Amygdala (tissue), 56 donors: Measurements from ENCODE around the gene TPRG1.

Experiments used
- DNase-seq, 56 donors: peaks; one replicate each; lab custom pipeline; 2025; lab: John Stamatoyannopoulos, UW

TPRG1 gene

DNA sequence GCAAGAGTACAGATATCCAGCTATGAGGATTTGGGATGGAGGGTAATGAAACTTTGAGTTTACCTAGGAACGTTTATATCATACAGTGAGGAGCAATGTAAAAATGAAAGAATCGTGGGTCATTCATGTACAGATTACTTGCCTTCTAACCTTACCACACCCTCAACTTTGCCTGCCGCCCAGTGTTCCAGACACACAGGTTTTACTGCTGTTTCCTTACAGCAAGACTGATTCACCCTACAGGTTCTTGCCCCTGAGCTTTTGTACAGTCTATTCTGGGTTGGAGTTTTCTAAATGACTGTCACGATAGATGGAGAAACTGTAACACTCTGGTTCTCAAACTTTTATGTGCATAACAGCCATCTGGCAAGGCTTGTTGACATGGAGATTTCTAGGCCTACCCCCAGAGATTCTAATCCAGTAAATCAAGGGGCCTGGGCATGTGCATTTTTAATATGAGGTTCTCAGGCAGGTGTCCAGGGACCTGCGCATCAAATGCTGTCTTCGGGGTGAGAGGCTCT, 6.6 kb upstream of the TPRG1 start:
- DNase-seq: no peak

DNA sequence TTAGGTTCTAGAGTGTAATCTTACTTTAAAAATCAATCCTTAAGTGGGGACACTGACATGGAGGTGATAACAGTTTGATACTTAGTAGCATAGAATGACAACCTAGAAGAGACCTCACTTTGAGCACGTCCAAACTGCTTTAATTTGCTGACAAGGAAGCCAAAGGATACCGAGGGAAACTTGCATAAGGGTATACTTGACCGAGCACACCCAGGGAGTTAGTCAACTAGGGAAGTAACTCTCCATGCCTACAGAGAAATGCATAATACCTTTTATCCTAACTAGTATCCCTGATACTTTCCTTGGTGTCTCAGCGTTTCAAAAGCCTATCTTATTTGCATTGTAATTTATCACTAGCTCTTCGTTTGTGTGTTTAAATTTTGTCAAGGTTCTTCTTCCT, 5.5 kb upstream of the TPRG1 start:
- no peak for DNase-seq

DNA sequence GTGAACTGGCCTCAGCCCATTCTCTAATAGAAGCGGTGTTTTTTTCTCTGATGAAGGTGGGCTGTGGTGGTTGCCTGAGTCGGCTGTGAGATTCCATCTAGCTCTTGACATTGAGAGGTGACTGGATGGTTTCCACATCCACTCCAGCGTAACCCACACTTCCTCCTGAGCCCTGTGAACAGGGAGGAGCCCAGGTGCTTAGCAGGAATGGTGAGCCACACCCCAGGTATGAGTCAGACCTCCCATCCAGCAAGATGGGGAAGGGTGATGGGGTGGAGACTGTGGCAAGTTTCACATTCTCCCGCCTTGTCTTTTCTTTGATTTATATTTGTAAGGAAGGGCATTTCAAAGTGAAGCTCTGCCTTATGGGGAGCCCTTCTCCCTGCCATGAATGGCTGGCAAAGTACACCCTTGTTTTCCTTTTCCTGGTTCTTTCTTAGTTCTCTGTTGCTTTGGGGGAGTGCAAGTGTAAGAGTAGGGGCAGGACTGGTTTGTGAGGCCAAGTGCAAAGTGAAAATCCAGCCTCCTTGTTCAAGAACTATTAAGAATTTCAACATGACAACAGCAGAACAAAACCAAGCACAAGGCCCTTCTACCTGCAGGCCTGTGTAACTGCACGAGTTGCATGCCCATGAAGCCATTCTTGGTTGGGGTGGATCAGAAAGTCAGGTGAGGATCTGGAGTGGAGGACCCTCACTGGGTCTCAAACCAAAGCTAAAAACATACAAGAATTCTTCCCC, 4.6 kb upstream of the TPRG1 start:
- no peak for DNase-seq

DNA sequence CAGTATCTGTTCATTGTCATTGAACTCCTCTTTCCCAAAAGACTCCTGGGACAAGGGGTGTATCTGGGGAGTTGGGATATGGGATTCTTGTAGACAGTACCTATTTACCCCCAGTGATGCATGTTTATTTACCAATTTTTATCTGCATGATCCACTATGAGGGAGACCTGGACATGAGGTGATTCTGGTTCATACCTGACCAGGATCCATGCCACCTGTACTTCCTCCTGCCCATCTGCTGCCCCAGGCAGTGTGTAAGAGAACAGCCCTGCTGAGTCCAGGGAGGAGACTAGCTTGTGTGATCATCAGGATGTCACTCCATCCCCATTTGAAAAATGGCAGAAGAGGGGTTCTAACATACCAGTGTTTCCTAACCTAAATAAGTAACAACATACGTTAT, 3.1 kb upstream of the TPRG1 start:
- no peak for DNase-seq

DNA sequence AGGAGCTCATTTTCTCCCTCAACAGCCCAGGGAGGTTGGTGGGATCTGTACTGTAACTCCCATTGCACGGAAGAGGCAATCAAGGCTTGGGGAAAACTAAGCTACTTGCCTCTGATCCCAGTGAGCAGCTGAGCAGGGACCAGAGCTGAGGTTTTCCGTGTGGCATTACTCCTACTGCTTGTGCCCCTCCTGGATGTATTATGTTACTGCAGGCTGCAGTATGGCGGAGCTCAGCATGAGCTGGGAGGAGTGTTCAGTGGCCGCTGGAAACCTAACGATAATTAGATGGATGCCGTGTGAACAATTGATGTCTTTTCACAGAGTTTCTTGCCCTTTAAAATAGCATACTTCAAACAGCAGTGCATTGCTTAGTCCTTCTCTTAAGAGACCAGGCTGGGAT, 2.0 kb upstream of the TPRG1 start:
- no peak for DNase-seq

DNA sequence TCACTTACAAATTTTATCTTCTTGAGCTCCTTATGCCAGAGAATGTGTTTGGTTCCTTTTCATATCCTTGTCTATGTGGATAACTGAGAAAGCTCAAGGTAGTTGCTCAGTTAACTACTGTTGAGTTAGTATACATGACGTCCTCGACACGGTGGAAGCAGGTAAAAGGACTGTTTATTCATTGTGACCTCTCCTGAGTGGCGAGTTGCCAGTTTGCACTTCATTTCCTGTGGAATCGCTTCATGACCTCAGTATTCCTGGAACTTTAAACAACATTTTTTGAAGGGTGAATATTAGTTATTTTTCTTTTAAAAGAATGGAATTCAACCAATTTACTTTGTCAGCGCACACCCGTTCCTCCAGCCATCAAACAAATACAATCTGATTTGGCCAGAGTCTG, 1.2 kb upstream of the TPRG1 start:
- no peak for DNase-seq

DNA sequence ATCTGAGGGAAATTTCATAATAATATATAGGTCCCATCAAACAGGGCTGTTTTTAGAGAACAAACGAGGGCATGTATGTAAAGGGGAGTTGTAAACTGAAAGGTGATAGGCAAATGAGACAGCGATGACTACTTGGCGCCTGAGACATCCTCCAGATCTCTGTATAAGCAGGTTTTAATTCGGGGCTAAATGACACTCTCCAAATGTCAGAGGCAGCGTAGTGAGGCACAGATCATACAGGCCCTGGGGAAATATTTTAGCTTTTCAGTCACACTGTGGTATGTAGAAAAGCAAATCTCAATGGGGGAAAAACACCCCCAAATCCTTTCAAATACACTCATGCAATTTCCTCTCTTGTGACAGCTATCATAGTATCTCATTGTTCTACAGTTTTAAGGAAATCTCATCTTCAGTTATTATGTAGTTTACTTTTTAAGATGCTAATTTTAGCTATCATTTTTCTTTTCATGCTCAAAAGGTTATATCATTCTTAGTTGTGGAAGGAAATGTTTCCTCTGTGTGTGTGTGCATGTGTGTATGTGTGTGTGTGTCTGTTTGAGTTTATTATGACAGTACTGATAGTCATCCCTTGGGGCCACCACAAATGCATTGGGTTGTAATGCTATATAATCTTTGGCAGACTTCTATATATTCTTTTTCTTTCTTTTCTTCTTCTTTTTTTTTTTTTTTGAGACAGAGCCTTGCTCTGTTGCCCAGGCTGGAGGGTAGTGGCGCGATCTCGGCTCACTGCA, 1.1 kb downstream of the TPRG1 start:
- no peak for DNase-seq

DNA sequence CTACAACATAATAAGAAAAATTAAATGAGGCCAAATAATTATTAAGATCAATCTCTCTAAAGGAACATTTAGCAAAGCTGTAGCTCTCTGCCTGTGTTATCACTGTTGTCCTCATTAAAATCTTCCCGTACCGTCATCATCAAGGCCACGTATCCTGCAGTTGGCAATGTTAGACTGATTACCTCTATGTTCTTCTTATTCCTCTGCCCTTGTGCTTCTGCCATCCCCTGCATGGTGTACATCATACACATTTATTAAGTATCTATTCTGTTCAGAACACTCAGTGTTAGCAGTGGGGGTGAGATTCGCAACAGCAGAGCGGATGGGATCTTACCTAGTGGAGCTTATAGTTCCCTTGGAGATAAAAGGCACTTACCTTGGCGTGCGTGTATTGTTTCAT, 12.8 kb downstream of the TPRG1 start:
- DNase-seq: no peak

DNA sequence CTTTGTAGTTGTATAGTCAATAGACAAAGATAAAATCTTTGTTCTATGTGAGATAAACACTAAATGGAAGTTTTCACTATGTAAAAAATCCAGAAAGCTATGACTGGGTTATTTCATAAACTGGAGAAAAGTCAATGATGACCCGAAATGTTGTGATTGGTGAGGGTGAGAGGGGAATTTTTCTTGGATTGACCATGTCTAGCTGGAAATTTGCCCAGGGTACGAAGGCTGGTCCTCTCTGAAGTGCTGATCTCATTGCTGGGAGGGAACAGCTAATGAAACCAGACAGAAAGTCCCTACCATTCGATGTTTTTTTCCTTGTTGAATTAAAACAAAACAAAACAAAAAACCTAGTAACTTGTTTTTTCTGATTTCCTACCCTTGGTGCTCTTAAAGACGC, 14.3 kb downstream of the TPRG1 start:
- no peak for DNase-seq

DNA sequence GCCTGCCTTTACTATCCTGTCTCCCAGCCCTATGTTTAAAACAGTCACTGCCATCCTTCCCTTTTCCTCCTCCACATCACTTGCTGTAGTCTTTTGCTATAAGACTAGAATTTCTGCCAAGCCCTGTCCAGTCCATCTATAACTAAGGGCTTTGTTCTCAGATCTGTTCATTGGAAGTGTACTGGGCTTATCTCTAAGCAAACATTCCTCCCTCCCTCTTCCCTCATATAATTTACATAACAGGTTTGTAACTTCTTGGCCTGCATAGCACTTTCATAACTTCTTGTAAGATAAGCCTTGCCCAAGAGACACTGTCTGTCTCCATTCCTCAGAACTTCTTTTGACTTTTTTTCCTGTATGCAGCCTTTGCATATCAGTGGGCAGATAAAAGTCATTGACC, 16.7 kb downstream of the TPRG1 start:
- DNase-seq: no peak

DNA sequence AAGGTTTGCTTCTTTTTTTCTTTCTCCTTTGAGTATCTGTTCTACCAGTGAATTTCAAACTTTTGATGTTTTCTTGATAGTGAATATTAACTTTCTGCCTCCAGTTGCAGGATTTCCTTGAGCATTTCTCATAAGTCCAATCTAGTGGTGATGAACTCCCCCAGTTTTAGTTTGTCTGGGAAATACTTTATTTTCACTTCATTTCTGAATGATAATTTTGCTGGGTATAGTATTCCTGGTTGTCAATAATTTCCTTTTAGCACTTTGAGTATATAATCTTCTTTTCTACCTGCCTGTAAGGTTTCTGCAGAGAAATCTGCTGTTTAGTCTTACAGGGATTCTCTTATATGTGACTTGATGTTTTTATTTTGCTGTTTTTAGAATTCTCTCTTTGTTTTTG, 21.0 kb downstream of the TPRG1 start:
- DNase-seq: no peak

DNA sequence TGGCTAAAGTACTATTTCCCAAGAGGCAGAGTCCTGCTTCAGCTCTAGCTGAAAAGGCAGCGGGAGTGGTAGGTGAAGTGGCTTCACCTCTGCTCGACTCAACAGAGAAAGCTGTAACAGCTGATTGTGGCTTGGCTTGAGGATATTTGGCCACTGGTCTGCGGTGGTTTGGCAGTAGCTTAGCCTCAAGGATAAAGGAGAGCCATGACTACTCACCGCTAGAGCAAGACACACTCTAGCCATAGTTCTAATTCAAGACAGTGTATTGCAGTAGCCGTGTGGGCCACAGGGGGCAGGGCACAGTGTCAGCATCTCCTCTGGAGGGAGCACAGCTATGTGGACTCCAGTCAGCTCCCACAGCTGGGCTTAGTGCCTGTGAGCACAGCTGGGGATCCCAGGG, 23.5 kb downstream of the TPRG1 start:
- DNase-seq: no peak

DNA sequence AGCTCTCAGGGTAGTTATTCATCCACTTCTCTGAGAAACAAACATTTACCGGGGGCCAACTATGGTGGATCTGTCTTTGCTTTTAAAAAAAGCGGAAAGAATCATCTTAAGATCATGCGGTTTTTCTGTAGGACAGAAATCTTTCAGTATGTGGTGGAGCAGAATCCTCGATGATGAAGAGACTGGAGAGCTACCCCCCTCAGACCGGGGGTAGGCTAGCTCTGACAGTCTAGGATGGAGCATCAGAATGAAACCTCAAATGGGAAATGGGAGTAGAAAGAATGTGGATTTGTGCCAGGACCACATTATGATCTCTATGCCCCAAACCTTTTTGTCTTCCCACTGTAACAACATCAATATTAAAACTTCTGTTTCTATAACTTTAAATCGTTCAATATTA, 30.3 kb downstream of the TPRG1 start:
- DNase-seq: no peak

DNA sequence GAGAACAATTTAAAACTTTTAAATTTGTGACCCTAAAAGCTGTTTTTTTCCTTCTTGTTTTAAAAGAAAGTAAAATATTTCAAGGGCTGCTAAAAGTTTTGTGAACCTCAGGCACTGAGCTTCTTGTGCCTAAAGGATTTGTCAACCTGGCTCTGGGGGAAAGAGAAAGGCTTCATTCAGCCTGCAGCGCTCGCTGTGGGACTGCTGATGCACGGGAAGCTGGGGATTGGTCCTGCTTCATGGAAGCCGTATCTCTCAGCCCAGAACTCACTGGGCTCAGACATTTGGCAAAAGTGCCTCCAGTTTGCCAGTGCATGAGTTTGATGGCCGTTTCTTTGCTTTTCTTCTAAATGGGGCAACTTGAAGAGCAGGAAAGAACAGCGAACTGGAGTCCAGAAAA, 30.8 kb downstream of the TPRG1 start:
- peak in 10 of 56 donors; percentile 1 to 35 (median 5) for DNase-seq

DNA sequence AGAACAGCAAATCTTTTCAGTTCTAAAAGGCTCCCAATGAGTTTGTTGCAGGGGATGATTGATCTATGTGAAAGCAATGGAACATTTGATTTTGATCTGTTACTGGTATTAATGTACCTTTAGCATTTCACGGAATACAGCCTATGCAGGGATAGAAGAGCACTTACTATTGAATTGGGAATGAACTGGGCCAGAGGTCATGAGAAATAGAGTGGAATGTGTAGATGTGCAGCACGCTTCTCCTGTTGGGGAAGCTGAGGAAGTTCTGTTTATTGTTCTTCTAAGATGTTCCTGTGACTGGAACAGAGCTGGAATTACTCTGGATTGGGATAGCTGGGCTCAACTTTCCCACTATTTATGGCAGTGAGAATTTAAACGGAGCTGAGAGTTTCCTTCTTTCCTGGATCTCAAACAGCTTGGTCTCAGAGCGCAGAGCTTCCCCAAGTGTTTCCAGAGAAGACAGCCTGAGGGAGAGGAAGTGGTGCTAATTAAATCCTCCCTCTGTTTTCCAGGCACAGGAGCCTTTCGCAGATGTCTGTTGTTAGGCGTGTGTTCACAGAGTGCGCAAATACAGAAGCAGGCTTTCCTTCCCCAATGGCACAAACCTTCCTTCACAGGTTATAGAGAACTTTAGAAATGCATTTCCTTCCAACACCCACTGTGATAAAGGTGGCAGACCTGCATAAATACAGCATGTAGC, 32.5 kb downstream of the TPRG1 start:
- peak in 4 of 56 donors; percentile 1 to 26 (median 4) for DNase-seq

DNA sequence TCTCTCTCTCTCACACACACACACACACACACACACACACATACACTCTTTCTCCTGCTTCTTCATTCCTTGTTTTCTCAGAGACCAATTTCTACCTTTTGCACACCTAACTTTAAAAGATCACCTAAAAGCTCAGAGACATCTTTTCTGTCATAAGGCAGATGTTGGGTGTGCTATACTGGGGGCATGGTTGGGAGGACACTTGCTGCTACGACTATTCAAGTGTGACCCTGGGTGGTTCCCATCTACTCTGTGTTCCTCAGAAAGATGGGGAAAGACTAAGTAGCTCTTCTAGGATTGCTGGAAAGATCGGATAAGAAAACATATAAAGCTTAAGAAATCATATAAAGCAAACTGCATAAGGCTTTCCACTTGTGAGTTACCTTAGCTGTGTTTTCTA, 33.2 kb downstream of the TPRG1 start:
- DNase-seq: no peak

DNA sequence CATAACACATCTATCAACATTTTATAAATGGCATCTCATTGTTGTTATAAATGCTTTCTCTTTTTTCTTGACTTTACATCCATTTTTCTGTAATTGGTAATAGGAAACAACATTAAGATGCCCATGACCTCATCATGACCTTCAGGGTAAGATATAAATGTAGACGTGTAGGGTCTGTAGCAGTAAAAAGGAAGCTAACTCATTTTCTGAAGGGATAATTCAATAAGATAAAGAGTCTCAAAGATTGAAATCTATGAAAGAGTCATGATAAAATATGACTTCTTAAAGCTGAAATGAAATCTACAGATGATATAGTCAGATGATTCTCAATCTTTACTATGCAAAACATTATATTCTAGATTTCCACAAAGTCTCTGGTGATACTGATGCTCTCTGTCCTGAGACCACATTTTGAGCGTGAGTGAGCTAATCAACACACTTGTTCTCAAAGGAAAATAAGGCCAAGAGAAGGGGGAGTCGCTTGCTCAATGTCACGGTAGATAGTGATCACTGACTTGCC, 38.5 kb downstream of the TPRG1 start:
- DNase-seq: no peak

DNA sequence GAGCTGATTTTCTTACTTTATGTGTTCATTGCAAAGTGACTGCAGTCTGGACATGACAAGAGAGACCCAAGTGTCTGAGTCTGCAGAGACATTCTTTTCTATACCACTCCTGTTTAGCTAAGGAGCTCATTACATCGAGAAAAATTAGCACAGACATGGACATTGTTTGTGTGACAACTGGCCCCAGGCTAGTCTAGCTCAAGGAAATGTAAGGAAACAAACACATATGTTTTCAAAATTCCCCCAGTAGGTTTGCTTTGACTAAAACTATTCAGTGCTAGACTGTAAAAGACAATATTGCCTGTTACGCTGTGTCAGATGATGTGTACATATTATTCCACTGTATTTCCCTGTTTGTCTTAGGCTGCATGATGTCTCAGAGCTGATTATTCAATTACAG, 40.9 kb downstream of the TPRG1 start:
- DNase-seq: no peak

DNA sequence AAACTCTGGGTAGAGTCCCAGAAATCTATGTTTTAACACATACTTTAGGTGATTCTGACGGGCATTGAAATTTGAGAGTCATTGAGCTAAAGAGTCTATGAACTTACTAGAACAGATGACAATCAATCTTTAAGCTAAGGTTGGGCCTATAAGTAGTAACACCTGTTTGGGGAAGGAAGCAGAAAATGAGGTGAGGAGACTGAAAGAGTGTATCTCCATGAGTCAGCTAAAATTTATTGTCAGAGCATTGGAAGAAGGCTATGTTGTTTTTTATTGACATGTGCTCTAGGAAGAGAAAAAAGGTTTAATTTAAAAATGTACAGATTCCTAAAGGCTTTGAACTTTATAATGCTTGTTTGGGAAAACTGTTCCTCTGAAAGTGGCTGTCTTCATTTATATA, 42.9 kb downstream of the TPRG1 start:
- DNase-seq: no peak

DNA sequence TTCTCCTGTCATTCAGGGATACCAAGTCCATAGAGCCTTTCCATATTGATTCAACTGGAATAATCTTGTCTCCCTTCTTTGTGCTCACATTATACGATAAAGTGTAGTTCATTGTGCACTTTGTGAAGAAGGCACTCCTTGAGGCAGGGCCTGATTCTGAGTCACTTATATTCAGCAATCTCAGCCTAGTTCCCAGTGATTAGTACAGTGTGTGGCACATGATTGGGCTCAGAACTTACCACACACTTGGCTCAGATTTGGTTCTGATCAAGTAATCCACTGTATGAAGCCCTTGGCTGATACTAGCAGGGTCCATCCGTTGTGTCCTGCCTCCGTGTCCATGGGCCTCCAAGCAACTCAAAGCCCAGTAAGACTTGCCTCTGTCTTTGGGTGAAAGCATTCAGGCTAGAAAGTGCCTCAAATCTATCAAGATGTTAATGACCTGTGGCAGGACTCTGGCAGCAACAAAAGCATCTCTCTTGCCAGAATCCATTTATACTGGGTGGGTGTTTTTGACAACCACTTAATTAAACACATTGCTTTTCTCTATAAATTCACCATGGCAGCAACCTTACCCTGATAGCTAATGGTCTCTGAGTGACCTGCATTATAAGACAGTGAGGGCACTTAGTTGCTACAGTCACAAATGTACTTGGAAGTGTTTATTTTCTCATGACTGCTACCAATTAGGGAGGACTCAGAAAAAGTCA, 51.3 kb downstream of the TPRG1 start:
- DNase-seq: no peak

DNA sequence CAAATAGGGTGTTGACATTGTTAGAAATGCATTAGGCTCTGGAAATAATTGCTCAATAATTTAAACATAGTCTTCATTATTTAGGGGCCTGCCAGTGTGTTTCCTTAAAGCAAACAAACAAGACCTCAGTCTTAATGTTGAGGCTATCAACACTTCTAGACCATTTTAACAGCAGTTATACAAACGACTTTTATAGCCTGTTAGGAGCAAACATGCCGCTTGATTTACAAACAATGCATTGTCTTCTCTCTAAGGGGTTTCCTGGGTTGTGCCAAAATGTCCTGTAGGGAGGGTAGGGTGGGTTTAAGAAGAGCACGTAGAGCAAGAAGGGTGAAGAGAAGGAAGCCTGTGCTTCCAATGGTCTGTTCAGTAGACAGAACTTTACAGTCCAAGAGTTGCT, 53.7 kb downstream of the TPRG1 start:
- no peak for DNase-seq
